ENCODE data around the gene CMSS1. TPM values are rescaled to one million over a fixed set of nuclear protein-coding genes. Genes with fewer than 3 reads are reported as not detected.

The CMSS1 gene
- total RNA-seq, 1 experiment from 2014 or later: 64.1 TPM

DNA sequence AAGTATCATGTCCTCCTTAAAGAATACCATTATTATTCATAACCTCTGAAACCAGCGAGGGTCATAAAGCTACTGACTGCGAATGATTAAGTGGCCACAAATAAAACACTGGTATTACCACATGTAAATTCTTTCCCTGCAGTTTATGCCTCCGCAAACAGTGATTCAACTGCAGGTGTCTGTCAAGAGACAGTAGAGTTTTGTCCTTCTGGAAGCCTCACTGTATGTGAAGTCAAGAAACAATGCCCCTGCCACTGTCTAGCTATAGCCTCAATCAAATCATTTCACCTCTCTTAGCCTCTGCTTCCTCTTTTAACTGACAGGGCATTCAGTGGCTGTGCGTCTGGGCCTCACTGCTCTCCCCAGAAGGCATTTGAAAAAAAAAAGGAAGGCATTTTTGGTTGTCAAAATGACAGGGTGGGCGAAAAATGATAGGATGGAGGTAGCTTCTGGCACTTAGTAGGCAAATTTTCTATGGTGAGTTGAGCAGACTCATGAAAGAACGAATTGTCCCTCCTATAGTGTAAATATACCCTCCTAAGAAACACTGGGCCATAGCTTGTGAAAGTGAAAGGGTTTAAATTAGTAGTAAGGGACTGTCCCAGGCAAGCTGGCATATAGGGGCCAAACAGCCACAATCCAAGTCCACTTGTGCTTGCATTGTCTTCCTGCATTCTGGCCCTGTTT, 229.9 kb downstream of the CMSS1 start:
- Histone ChIP-seq H3K4me1 (ENCODE audit: control insufficient read depth in 1 of 2, insufficient read depth in 2 of 2, low read length in 2 of 2) (peaks cover 5 to 16% of the 10 kb centered on the region in 2 experiments; a peak in 2 of 4 replicates), H3K27me3 (ENCODE audit: insufficient read depth, low read length) (no peaks in the 10 kb centered on the region), H4K20me1 (ENCODE audit: insufficient read depth) (no peaks in the 10 kb centered on the region; the same call in 1 of the 2 replicates), H2AFZ (ENCODE audit: low read depth, low read length, poor library complexity, severe bottlenecking) (no peak overlapping the region), H3K9me3 (ENCODE audit: control insufficient read depth in 1 of 2, insufficient read depth in 1 of 2, low read depth in 1 of 2, low read length in 2 of 2) (no peaks in the 10 kb centered on the region), H3K4me3 (replicated peaks in 1 of 2; ENCODE audit: low read depth in 1 of 2, low read length in 2 of 2) (no peak overlapping the region), H3K4me2 (ENCODE audit: low read length) (peak overlapping the region; percentile 4; the same call in 1 of the 2 replicates), H3K9me2 (ENCODE audit: insufficient read depth) (no peaks in the 10 kb centered on the region), H3K27ac (ENCODE audit: low read depth, low read length) (no peak overlapping the region), H3K9ac (ENCODE audit: low read length) (no peak overlapping the region), H3K36me3 (ENCODE audit: control insufficient read depth in 1 of 2, insufficient read depth in 2 of 2, low read length in 2 of 2) (no peaks in the 10 kb centered on the region), H3K79me2 (ENCODE audit: insufficient read depth, low read length) (no peaks in the 10 kb centered on the region)
- DNase-seq (ENCODE audit: low read depth, low spot score) (peak; percentile 32), ATAC-seq (peak; percentile 90)
- TF ChIP-seq FOSL1 (IDR thresholded peaks at IDR 0.05; ENCODE audit: low read depth) (peak; percentile 33; the same call in 1 of the 2 replicates), ZNF274 (IDR thresholded peaks at IDR 0.05; ENCODE audit: low read depth, low read length) (no peak), RAD21 (IDR thresholded peaks at IDR 0.05; ENCODE audit: low read depth) (no peak), SP1 (IDR thresholded peaks at IDR 0.05; ENCODE audit: low read depth) (peak; percentile 46; the same call in 1 of the 2 replicates), TCF7L2 (IDR thresholded peaks at IDR 0.05; ENCODE audit: borderline replicate concordance, extremely low read depth, insufficient read depth, insufficient read length) (no peak), CBX3 (IDR thresholded peaks at IDR 0.05; ENCODE audit: low read depth) (no peak), JUND (IDR thresholded peaks at IDR 0.05) (peak; percentile 32; the same call in 1 of the 2 replicates), SIN3A (IDR thresholded peaks at IDR 0.05; ENCODE audit: low read depth) (peak; percentile 23; the same call in 1 of the 2 replicates)
- TF ChIP-seq, protein P1, sequence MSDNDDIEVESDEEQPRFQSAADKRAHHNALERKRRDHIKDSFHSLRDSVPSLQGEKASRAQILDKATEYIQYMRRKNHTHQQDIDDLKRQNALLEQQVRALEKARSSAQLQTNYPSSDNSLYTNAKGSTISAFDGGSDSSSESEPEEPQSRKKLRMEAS (IDR thresholded peaks at IDR 0.05): peak; percentile 20; the same call in 1 of the 2 replicates
- TF ChIP-seq, protein P2, sequence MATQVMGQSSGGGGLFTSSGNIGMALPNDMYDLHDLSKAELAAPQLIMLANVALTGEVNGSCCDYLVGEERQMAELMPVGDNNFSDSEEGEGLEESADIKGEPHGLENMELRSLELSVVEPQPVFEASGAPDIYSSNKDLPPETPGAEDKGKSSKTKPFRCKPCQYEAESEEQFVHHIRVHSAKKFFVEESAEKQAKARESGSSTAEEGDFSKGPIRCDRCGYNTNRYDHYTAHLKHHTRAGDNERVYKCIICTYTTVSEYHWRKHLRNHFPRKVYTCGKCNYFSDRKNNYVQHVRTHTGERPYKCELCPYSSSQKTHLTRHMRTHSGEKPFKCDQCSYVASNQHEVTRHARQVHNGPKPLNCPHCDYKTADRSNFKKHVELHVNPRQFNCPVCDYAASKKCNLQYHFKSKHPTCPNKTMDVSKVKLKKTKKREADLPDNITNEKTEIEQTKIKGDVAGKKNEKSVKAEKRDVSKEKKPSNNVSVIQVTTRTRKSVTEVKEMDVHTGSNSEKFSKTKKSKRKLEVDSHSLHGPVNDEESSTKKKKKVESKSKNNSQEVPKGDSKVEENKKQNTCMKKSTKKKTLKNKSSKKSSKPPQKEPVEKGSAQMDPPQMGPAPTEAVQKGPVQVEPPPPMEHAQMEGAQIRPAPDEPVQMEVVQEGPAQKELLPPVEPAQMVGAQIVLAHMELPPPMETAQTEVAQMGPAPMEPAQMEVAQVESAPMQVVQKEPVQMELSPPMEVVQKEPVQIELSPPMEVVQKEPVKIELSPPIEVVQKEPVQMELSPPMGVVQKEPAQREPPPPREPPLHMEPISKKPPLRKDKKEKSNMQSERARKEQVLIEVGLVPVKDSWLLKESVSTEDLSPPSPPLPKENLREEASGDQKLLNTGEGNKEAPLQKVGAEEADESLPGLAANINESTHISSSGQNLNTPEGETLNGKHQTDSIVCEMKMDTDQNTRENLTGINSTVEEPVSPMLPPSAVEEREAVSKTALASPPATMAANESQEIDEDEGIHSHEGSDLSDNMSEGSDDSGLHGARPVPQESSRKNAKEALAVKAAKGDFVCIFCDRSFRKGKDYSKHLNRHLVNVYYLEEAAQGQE (IDR thresholded peaks at IDR 0.05; ENCODE audit: low read depth): no peak
- POLR2A ChIA-PET: no interaction called here
- RAD21 ChIA-PET (ENCODE audit: low non-redundant PET in 1 of 2, low total read pairs in 2 of 2, uncharacterized antibody in 2 of 2, unreplicated experiment in 2 of 2): no interaction called here
- CTCF ChIA-PET: interaction anchor here (1.3 to 1.4 kb wide), 2 partner anchors 21 to 205 kb away, joined by 4 to 5 read pairs; no protein-coding TSS in a partner anchor
- intact Hi-C loops (cut with micrococcal nuclease): no loop called here
- no TSS peak for BruUV-seq (replicated peaks)
